Liver (tissue), 9 donors: ENCODE measurements around the gene SARDH. TPM values are rescaled to one million over a fixed set of nuclear protein-coding genes. Genes with fewer than 3 reads are reported as not detected.

ENCODE experiments used
- DNase-seq: peaks from one replicate; pipeline ENCODE4 v3.0.0-alpha.2; 2017; ENCODE audit warnings: low spot score
- H3K27ac ChIP-seq, 2 donors: one replicate each; pipeline ENCODE4 v1.7.0; 2013; ENCODE audit warnings: inconsistent platforms in 2 of 2, low read length in 2 of 2, control low read depth in 1 of 2, low read depth in 1 of 2, mild to moderate bottlenecking in 1 of 2
- H3K27me3 ChIP-seq, 4 donors: one replicate each; pipeline versions ENCODE4 v1.6.1 to v1.7.0; 2013; ENCODE audit warnings: low read length in 3 of 4, inconsistent platforms in 1 of 4, mild to moderate bottlenecking in 1 of 4, moderate library complexity in 1 of 4; ENCODE audit not compliant: control insufficient read depth in 4 of 4, insufficient read depth in 4 of 4
- H3K36me3 ChIP-seq, 4 donors: one replicate each; pipeline versions ENCODE4 v1.6.1 to v1.7.0; 2013; ENCODE audit warnings: low read length in 3 of 4, mild to moderate bottlenecking in 3 of 4, low read depth in 1 of 4, moderate library complexity in 1 of 4; ENCODE audit not compliant: control insufficient read depth in 4 of 4, insufficient read depth in 3 of 4
- H3K4me1 ChIP-seq, 4 donors: one replicate each; pipeline versions ENCODE4 v1.6.1 to v1.7.0; 2013; ENCODE audit warnings: low read length in 3 of 4, mild to moderate bottlenecking in 3 of 4, moderate library complexity in 1 of 4; ENCODE audit not compliant: control insufficient read depth in 4 of 4, insufficient read depth in 4 of 4
- H3K4me3 ChIP-seq, 3 donors: one replicate each; pipeline versions ENCODE4 v1.6.1 to v1.7.0; 2013; ENCODE audit warnings: low read length in 3 of 3, control low read depth in 1 of 3, low read depth in 1 of 3, mild to moderate bottlenecking in 1 of 3
- H3K9ac ChIP-seq, 2 donors: one replicate each; pipeline ENCODE4 v1.7.0; 2013; ENCODE audit warnings: low read length in 2 of 2, mild to moderate bottlenecking in 2 of 2, moderate library complexity in 2 of 2, control low read depth in 1 of 2, low read depth in 1 of 2
- H3K9me3 ChIP-seq, 4 donors: one replicate each; pipeline versions ENCODE4 v1.6.1 to v1.7.0; 2013; ENCODE audit warnings: low read length in 3 of 4; ENCODE audit not compliant: control insufficient read depth in 4 of 4
- CTCF ChIP-seq: fragments of 150-350 bp; IDR thresholded peaks from 2 replicates; pipeline ENCODE4 v1.5.1; 2017; ENCODE audit warnings: improper control_type of control experiment, low read depth, low read length; ENCODE audit not compliant: missing input control
- EGR1 ChIP-seq, 2 donors: IDR thresholded peaks; 2 replicates each; pipeline ENCODE4 v1.6.1; 2016 to 2018; ENCODE audit warnings: antibody characterized with exemption in 2 of 2, low read depth in 2 of 2
- FOXA1 ChIP-seq: IDR thresholded peaks from 2 replicates; pipeline ENCODE4 v1.6.1; 2016; ENCODE audit warnings: antibody characterized with exemption
- FOXA2 ChIP-seq: IDR thresholded peaks from 2 replicates; pipeline ENCODE4 v1.6.1; 2016; ENCODE audit warnings: antibody characterized with exemption
- GABPA ChIP-seq, 2 donors: IDR thresholded peaks in 1 of 2; conservative IDR thresholded peaks in 1 of 2; 2 replicates each; pipeline ENCODE4 v1.6.1; 2016; ENCODE audit warnings: antibody characterized with exemption in 2 of 2, mild to moderate bottlenecking in 1 of 2, moderate library complexity in 1 of 2
- HNF4A ChIP-seq, 2 donors: conservative IDR thresholded peaks; 2 replicates each; pipeline ENCODE4 v1.6.1; 2016; ENCODE audit warnings: antibody characterized with exemption in 2 of 2, mild to moderate bottlenecking in 2 of 2
- JUND ChIP-seq, 2 donors: IDR thresholded peaks; 2 replicates each; pipeline ENCODE4 v1.6.1; 2016; ENCODE audit warnings: antibody characterized with exemption in 2 of 2
- MAX ChIP-seq: IDR thresholded peaks from 2 replicates; pipeline ENCODE4 v1.6.1; 2016; ENCODE audit warnings: antibody characterized with exemption
- NR2F2 ChIP-seq: IDR thresholded peaks from 2 replicates; pipeline ENCODE4 v1.6.1; 2016; ENCODE audit warnings: antibody characterized with exemption
- RAD21 ChIP-seq, 2 donors: IDR thresholded peaks; 2 replicates each; pipeline ENCODE4 v1.6.1; 2016; ENCODE audit warnings: antibody characterized with exemption in 2 of 2, mild to moderate bottlenecking in 2 of 2
- REST ChIP-seq: IDR thresholded peaks from 2 replicates; pipeline ENCODE4 v1.6.1; 2016; ENCODE audit warnings: antibody characterized with exemption, mild to moderate bottlenecking
- RXRA ChIP-seq, 2 donors: IDR thresholded peaks; 2 replicates each; pipeline ENCODE4 v1.6.1; 2017 to 2018; ENCODE audit warnings: antibody characterized with exemption in 2 of 2, mild to moderate bottlenecking in 1 of 2
- SP1 ChIP-seq: IDR thresholded peaks from 2 replicates; pipeline ENCODE4 v1.6.1; 2018; ENCODE audit warnings: antibody characterized with exemption, mild to moderate bottlenecking
- TAF1 ChIP-seq: conservative IDR thresholded peaks from 2 replicates; pipeline ENCODE4 v1.6.1; 2016; ENCODE audit warnings: antibody characterized with exemption, mild to moderate bottlenecking
- YY1 ChIP-seq: IDR thresholded peaks from 2 replicates; pipeline ENCODE4 v1.6.1; 2016; ENCODE audit warnings: antibody characterized with exemption, mild to moderate bottlenecking
- ZBTB33 ChIP-seq: IDR thresholded peaks from 2 replicates; pipeline ENCODE4 v1.6.1; 2016; ENCODE audit warnings: antibody characterized with exemption
- WGBS: extraction: QIAGEN DNeasy Blood & Tissue Kit; methylation state at CpG from one replicate; pipeline ENCODE4 v1.1.7; 2013; 5-methylcytosine and 5-hydroxymethylcytosine counted together
- polyA plus RNA-seq, 2 donors: library from polyadenylated mRNA; stranded (reverse) in 1 of 2; unstranded in 1 of 2; fragments of 200-250 nt in 1 of 2; fragments of >200 nt in 1 of 2; fragmentation: Nextera tagmentation in 1 of 2; extraction: Ambion mirVana in 1 of 2; gene quantifications; one replicate each; pipeline versions ENCODE4 v1.2.1 to v1.2.3, GENCODE V29; 2013 to 2015
- total RNA-seq, 2 donors: library from RNA; depleted of rRNA; stranded (reverse); fragments of >200 nt; gene quantifications; one replicate each; pipeline ENCODE4 v1.2.3, GENCODE V29; 2014
- donor health status: healthy.
- donor health status: healthy.
- donor health status: healthy.
- donor health status: healthy.
- donor health status: healthy.

SARDH gene
- total and polyA plus RNA-seq, 4 donors, result 53.7 to 291 (median 63.4) TPM

- no peaks in the 10 kb centered on the region for H3K27me3 ChIP-seq
- 70% methylated on average over 19 of the region's 19 CpGs for WGBS
- H3K36me3 ChIP-seq, result peaks cover 8 to 35% (median 13%) of the 10 kb centered on the region in 4 donors
- TF ChIP-seq RXRA (IDR thresholded peaks at IDR 0.05) (peak; percentile 62 to 66), EGR1 (IDR thresholded peaks at IDR 0.05; ENCODE audit: low read depth in 2 of 2) (no peak), RAD21 (IDR thresholded peaks at IDR 0.05) (peak in 1 of 2 donors; percentile 47), GABPA (IDR thresholded peaks at IDR 0.05 in 1 of 2, conservative IDR thresholded peaks at IDR 0.05 in 1 of 2) (no peak), REST (no peak), MAX (no peak), SP1 (peak; percentile 59), NR2F2 (peak; percentile 99), CTCF (no peak)
- H3K4me1 ChIP-seq, result peaks cover 0 to 6% (median 0%) of the 10 kb centered on the region in 4 donors
- no peak overlapping the region for H3K9ac ChIP-seq
- peak overlapping the region; percentile 51 to 67 for H3K27ac ChIP-seq
- DNase-seq, result no peak
- no peak overlapping the region for H3K4me3 ChIP-seq
- no peaks in the 10 kb centered on the region for H3K9me3 ChIP-seq
Observed at GRCh38 chr9:133683586-133684120, 54.5 kb downstream of the SARDH start.

- Histone ChIP-seq H3K9ac (no peak overlapping the region), H3K27ac (peak overlapping the region; percentile 51 to 67), H3K4me3 (no peak overlapping the region), H3K36me3 (peaks cover 8 to 35% (median 13%) of the 10 kb centered on the region in 4 donors), H3K4me1 (peaks cover 0 to 6% (median 0%) of the 10 kb centered on the region in 4 donors), H3K9me3 (no peaks in the 10 kb centered on the region), H3K27me3 (no peaks in the 10 kb centered on the region)
- WGBS, result 86% methylated on average over 20 of the region's 20 CpGs
- no peak for DNase-seq
- TF ChIP-seq REST, result no peak
- TF ChIP-seq JUND (IDR thresholded peaks at IDR 0.05), result no peak
- no peak for TF ChIP-seq YY1
- TF ChIP-seq GABPA (IDR thresholded peaks at IDR 0.05 in 1 of 2, conservative IDR thresholded peaks at IDR 0.05 in 1 of 2), result no peak
- no peak for TF ChIP-seq CTCF
- TF ChIP-seq HNF4A (conservative IDR thresholded peaks at IDR 0.05), result no peak
- TF ChIP-seq FOXA2, result no peak
- TF ChIP-seq ZBTB33, result no peak
- TF ChIP-seq MAX, result no peak
- no peak for TF ChIP-seq FOXA1
- TF ChIP-seq TAF1, result no peak
- no peak for TF ChIP-seq RAD21 (IDR thresholded peaks at IDR 0.05)
Observed at GRCh38 chr9:133682818-133683585, 55.1 kb downstream of the SARDH start.
